Transverse colon (tissue), 4 donors: ENCODE results near the gene AHSP. TPM values are rescaled to one million over a fixed set of nuclear protein-coding genes. Genes with fewer than 3 reads are reported as not detected.

Source experiments
- DNase-seq: peaks from one replicate; pipeline ENCODE4 v3.0.0-alpha.2; 2019
- H3K27ac ChIP-seq, 4 donors: fragments of 200-600 bp; sonication (generic); 2 replicates each; pipeline ENCODE4 v1.5.1; 2016 to 2018; ENCODE audit warnings: inconsistent platforms in 4 of 4
- H3K27me3 ChIP-seq: fragments of 200-600 bp; sonication (generic); 2 replicates; pipeline ENCODE4 v1.5.1; 2017; ENCODE audit warnings: inconsistent platforms
- H3K36me3 ChIP-seq, 4 donors: fragments of 200-600 bp; sonication (generic); 2 replicates each; pipeline ENCODE4 v1.5.1; 2017 to 2019; ENCODE audit warnings: inconsistent platforms in 4 of 4
- H3K4me1 ChIP-seq, 4 donors: fragments of 200-600 bp; sonication (generic); 2 replicates each; pipeline ENCODE4 v1.5.1; 2017 to 2020; ENCODE audit warnings: inconsistent platforms in 4 of 4
- H3K4me3 ChIP-seq, 4 donors: fragments of 200-600 bp; sonication (generic); 1 replicate in 1 of 4; 2 replicates in 3 of 4; pipeline versions ENCODE4 v1.5.1 to v1.6.1; 2017 to 2019; ENCODE audit warnings: inconsistent platforms in 4 of 4
- H3K9me3 ChIP-seq, 2 donors: fragments of 200-600 bp; sonication (generic); 2 replicates each; pipeline ENCODE4 v1.5.1; 2017 to 2019; ENCODE audit warnings: inconsistent platforms in 2 of 2
- CTCF ChIP-seq, 5 experiments: fragments of 200-600 bp in 3 of 5; fragments of 450-650 bp in 2 of 5; sonication (generic) in 3 of 5; IDR thresholded peaks; 1 replicate in 2 of 5; 2 replicates in 3 of 5; pipeline ENCODE4 v1.5.1; 2016 to 2017; ENCODE audit warnings: antibody characterized with exemption in 5 of 5, inconsistent platforms in 3 of 5, mild to moderate bottlenecking in 2 of 5, moderate library complexity in 1 of 5
- EP300 ChIP-seq: sonication (generic); formaldehyde crosslinking; IDR thresholded peaks from one replicate; pipeline ENCODE4 v1.6.1; 2017; ENCODE audit warnings: antibody characterized with exemption, low read depth
- POLR2A ChIP-seq: fragments of 450-650 bp; IDR thresholded peaks from one replicate; pipeline ENCODE4 v1.6.1; 2016; ENCODE audit warnings: antibody characterized with exemption, mild to moderate bottlenecking, moderate library complexity
- POLR2AphosphoS5 ChIP-seq, 3 donors: sonication (generic); formaldehyde crosslinking; IDR thresholded peaks; one replicate each; pipeline ENCODE4 v1.6.1; 2016; ENCODE audit warnings: antibody characterized with exemption in 3 of 3
- WGBS, 2 donors: methylation state at CpG; one replicate each; pipeline ENCODE4 v1.1.5; 2018; ENCODE audit warnings: low coverage in 1 of 2; 5-methylcytosine and 5-hydroxymethylcytosine counted together
- in situ Hi-C, 4 donors: fragments of 200-750 bp; cut with MboI; loops; one replicate each; pipeline versions ENCODE4 v1.15.0 to v1.15.1; 2017; ENCODE audit warnings: low sequenced_read_pairs in 3 of 4, low pct_ligation_motif_present in 1 of 4, low pct_unique_long_range_greater_than_20kb in 1 of 4
- intact Hi-C: fragments of 100-400 bp; cut with DNase I; formaldehyde crosslinking; loops from one replicate; pipeline ENCODE4 v1.15.1; 2023; ENCODE audit warnings: low total_unique reads
- total RNA-seq, 4 donors: library from RNA; depleted of rRNA; stranded (reverse); fragments of >200 nt; gene quantifications; one replicate each; pipeline ENCODE4 v1.1.0, GENCODE V29; 2016

AHSP gene
- total RNA-seq, 4 donors from 2014 or later, result not detected

- no peak for DNase-seq
- intact Hi-C loops, result no loop called here
- H3K27me3 ChIP-seq, result peaks cover 8% of the 10 kb centered on the region
- peaks cover 0 to 10% (median 0%) of the 10 kb centered on the region in 4 donors for H3K36me3 ChIP-seq
- 86% methylated on average over 53 of the region's 77 CpGs; no CpG with 5 or more reads in 1 of the 2 donors for WGBS, 2 donors
- in situ Hi-C loops, result loop anchor here in 1 of 4 donors (25.0 kb wide), 1 partner anchor 101 kb away; the partner anchor contains the start of gene ITGAD
- H3K4me1 ChIP-seq, result peaks cover 4 to 29% (median 17%) of the 10 kb centered on the region in 4 donors
- TF ChIP-seq POLR2AphosphoS5 (IDR thresholded peaks at IDR 0.05) (no peak), CTCF (IDR thresholded peaks at IDR 0.05) (no peak), EP300 (no peak), POLR2A (no peak)
- H3K27ac ChIP-seq, result no peak overlapping the region
- H3K9me3 ChIP-seq, result no peaks in the 10 kb centered on the region
- H3K4me3 ChIP-seq, result peak overlapping the region in 3 of 4 donors; percentile 36 to 54 (median 46)
Observed at GRCh38 chr16:31488468-31489297, 39.0 kb upstream of the AHSP start.

- Histone ChIP-seq H3K36me3 (peaks cover 0 to 12% (median 0%) of the 10 kb centered on the region in 4 donors), H3K4me3 (no peak overlapping the region), H3K27ac (no peak overlapping the region), H3K27me3 (peaks cover 8% of the 10 kb centered on the region), H3K4me1 (peaks cover 4 to 29% (median 17%) of the 10 kb centered on the region in 4 donors), H3K9me3 (no peaks in the 10 kb centered on the region)
- intact Hi-C loops, result no loop called here
- in situ Hi-C loops, result loop anchor here in 1 of 4 donors (25.0 kb wide), 1 partner anchor 102 kb away; the partner anchor contains the start of gene ITGAD
- TF ChIP-seq CTCF (IDR thresholded peaks at IDR 0.05) (no peak), EP300 (no peak), POLR2A (no peak), POLR2AphosphoS5 (IDR thresholded peaks at IDR 0.05) (no peak)
- DNase-seq, result no peak
- 91% methylated on average over 7 of the region's 7 CpGs; no CpG with 5 or more reads in 1 of the 2 donors for WGBS, 2 donors
Observed at GRCh38 chr16:31489298-31489564, 38.5 kb upstream of the AHSP start.

GRCh38 chr16:31489616-31490584 lies 37.8 kb upstream of the AHSP start:
- Histone ChIP-seq H3K4me3 (no peak overlapping the region), H3K27ac (no peak overlapping the region), H3K4me1 (peaks cover 4 to 22% (median 17%) of the 10 kb centered on the region in 4 donors), H3K9me3 (no peaks in the 10 kb centered on the region), H3K27me3 (peaks cover 8% of the 10 kb centered on the region), H3K36me3 (peaks cover 0 to 12% (median 0%) of the 10 kb centered on the region in 4 donors)
- 88 to 90% methylated on average over 2 to 22 of the region's 22 CpGs for WGBS, 2 donors
- no peak for DNase-seq
- intact Hi-C loops (no loop called here), in situ Hi-C loops (loop anchor here in 1 of 4 donors (25.0 kb wide), 1 partner anchor 103 kb away; the partner anchor contains the start of gene ITGAD)
- no peak for TF ChIP-seq POLR2AphosphoS5 (IDR thresholded peaks at IDR 0.05)
- TF ChIP-seq CTCF (IDR thresholded peaks at IDR 0.05), result no peak
- TF ChIP-seq EP300, result no peak
- TF ChIP-seq POLR2A, result no peak
